GM21381 (cell line): ENCODE results near the gene DUSP16.
A peak's percentile ranks its signal among the peaks of the same experiment; 100 is the strongest.

ENCODE experiments used
- ATAC-seq: cut with Tn5 transposase; IDR thresholded peaks from one replicate; pipeline ENCODE4 v1.9.1; 2021; ENCODE audit warnings: mild to moderate bottlenecking, moderate library complexity; ENCODE audit not compliant: unreplicated experiment

DUSP16 gene

DNA sequence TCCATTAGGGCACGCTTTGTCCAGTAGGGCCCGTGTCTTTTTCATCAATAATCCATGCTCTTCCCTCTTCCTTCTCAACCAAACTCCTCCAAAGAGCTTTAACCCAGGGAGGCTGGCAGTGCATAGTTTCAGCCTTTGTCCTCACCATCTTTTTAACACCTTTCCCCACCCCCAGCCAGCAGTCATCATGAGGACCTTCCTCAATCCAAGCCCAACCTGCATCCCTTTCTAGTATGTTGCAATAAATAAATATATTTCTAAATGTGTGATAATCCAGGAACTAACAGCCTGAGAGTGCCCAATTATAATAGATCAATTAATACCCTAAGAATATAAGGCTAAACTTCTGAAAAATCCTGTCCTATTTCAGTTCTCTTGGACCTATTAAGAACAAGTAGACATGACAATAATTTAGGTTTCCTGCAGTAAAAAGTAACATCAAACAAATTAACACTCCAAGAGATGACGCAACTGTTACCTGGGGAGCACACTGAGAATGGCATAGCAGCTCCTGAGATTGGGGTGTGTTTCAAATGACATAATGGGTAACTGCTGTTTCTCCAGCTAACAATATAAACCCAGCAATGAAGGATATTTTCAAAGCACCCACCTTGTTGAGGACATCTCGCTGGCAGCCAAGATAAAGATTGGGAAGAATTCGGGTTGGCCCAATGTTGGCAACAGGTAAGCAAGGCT, 62.6 kb downstream of the DUSP16 start:
- ATAC-seq = no peak

- ATAC-seq = no peak
Measured at GRCh38 chr12:12498210-12498609, 64.5 kb downstream of the DUSP16 start.

DNA sequence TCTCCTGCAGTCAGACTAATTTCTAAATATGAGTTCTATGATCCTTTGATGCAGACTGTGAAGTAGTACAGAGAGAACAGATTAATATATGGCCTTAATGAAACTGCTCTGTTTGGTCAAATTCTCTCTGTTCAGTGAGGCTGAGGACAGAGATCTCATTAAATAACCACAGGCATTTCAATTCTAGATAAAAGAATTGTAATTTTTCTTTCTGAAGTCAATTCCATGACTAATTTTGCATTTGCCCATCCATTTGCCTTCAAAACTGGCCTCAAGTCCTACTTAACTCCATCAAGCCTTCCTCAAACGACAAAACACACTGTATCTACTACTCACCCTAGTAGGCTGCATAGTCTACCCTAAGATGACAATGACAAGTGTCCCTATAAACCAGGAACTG, 67.1 kb downstream of the DUSP16 start:
- ATAC-seq = no peak

DNA sequence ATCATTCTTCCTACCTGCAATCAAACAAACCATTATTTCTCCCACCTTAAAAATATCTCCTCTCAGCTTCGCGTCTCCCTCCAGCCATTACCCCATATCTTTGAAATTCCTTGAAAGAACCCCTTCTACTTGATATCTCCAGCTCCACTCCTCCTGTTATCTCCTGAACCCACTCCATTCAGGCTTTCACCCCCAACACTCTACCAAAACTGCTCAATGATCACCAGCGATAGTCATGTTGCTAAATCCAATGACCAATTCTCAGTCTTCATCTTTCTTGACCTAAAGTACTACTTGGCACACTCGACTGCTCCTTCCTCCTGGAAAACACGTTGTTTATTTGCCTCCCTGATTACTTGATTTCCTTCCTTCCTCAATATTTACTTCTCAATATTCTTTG, 70.1 kb downstream of the DUSP16 start:
- no peak for ATAC-seq

DNA sequence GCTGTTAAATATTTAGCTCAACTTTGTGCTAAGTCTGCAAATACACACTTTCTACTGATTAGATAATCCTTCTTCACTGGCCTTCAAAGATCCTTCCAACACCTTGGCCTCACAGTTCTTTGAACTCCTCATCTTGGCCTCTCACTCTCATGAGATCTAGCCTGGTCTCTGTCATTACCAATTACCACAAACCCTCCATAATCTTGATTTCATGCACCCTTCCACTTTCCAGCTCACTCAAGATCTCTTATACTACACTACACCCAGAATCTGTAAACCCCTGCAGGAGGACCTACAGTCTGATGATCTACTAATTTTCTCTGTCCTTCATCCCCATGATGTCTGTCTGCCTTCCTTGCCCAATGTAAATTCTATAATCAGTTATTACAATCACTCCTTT, 71.1 kb downstream of the DUSP16 start:
- ATAC-seq = no peak

DNA sequence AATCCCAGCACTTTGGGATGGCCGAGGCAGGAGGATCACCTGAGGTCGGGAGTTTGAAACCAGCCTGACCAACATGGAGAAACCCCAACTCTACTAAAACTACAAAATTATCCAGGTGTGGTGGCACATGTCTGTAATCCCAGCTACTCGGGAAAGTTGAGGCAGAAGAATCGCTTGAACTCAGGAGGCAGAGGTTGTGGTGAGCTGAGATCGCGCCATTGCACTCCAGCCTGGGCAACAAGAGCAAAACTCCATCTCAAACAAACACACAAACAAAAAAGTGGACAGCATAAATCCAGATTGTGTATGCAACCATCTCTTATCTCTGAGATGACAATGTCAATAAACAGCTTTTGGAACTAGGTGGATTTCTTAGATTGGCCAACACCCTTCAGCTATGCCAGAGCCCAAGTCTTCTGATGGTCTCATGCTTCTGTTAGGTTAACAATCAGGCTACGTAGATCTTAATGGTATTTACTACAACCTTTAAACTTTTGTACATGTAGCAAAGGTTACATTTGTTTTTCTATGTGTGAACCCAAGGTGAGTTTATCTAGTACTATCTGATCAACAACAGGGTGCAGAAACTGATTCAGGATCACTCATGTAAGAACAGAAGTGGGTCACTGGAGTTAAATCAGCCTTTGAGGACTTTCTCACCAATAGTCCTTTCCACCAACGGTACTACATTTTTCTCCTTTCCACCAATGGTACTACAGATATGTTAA, 73.7 kb downstream of the DUSP16 start:
- no peak for ATAC-seq

- no peak for ATAC-seq
Measured at GRCh38 chr12:12488296-12488695, 74.4 kb downstream of the DUSP16 start.

DNA sequence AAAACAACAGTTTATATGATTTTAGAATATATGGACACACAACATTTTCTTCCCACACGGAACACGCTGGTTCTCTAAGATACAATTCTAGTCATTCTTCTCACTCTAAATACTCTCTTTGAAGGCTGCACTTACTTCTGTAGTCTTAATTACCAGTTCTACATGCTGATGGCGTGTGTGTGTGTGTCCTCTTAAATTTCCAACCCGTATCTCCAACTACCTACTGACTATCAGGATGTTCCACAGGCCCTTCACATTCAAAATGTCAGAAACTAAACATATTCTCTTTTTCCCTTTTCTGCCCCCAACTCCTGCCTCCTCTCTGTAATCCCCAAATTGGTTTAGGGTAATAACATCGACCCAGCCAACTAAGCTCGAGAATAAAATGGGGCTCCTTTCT, 75.2 kb downstream of the DUSP16 start:
- ATAC-seq = no peak

DNA sequence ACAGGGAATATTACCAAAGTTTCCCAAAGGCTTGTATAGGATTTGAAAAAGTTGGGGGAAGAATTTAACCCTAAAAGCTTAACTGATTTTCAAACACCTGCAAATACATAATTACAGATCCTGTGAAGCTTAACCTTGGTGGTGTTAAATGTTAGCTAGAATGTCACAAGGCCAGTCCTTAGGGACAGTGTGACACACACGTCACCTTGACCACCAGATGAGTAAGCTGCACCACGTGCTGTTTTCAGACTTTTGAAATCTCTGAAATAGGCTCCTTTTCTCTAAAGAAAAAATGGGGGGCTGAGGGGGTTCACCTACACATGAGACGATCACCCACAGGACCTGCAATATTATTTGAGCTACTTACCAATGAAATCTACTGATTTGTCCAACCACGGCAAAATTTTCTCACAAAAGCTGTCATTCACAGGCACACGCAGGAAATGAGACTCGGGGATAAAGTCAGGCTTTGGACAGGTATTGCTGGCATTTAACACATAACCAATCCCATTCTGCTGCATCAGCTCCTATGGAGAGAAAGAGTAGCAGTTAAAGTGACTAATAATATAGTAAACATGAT, 75.9 kb downstream of the DUSP16 start:
- peak; percentile 76 for ATAC-seq

- no peak for ATAC-seq
Measured at GRCh38 chr12:12483438-12483837, 79.2 kb downstream of the DUSP16 start.

GRCh38 chr12:12482959-12483358, 79.7 kb downstream of the DUSP16 start:
- peak; percentile 42 for ATAC-seq

DNA sequence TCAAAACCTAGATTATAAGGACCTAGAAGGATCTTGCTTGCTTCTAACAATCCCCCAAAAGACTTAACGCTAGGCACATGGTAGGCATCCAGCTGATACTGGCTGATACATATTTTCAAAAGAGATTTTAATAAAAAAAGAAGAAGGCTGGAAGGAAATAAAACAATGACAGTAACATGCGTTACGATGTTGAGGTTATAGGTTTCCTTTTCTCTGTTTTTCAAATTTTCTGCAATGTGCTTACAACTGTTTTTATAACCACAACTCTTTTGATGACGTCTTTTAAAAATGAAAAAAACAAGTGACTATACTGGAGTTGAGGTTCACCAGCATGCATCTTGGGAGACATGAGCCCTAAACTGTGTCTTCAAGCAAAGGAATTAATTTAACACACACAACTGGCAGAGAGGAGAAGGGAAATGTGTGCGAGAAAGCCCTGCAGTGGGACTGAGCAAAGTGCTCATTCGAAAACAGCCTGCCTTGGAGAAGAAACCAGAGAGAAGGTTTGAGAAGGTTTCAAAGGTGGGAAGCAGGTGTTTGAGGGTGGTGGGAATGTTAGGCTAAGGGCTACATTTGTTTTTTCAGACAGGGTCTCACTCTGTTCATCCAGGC, 80.4 kb downstream of the DUSP16 start:
- no peak for ATAC-seq

- ATAC-seq = no peak
Measured at GRCh38 chr12:12481631-12482030, 81.0 kb downstream of the DUSP16 start.

GRCh38 chr12:12480074-12480473, 82.6 kb downstream of the DUSP16 start:
- no peak for ATAC-seq

- ATAC-seq = no peak
Measured at GRCh38 chr12:12477532-12477890, 85.2 kb downstream of the DUSP16 start.

- ATAC-seq = no peak
Measured at GRCh38 chr12:12476857-12477531, 85.7 kb downstream of the DUSP16 start.

DNA sequence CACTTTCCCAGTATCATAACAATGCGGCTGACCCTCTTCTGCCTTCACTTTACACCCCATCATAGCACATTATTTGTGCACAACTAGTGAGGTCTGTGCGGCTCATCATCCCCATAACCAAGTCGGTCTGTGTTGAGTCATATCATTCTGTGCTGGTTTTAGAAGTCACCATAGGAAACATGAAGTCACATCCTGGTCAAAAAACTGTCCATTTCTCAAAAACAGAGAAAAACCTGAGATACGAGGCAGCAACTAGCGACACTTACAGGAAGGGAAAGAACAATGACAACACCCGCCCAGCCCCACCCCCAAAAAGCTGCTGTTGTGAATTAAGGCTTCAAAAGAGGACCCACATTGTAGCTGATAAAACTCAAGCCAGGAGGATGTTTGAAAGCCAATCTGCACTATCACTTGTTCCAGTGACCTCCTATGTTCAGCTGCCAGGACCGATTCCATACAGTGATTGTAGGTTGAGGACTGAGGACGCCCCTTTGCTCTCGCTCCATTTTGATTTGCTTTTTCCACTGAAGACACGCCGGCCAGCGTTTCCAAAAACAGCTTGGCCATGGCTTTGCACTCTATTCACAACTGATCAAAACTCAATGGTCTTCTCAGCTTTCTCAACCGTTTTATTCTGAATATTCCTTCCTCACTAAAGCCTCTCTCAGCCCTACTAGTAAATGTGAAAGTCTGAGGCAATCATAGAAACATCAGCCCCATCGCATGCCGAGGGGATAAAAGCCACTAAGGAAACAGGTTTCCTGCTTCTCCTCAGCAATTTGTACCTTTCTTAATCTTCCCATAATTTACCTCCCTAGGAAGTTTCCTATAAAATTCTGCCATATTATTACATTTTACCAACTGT, 87.5 kb downstream of the DUSP16 start:
- ATAC-seq = peak; percentile 90

DNA sequence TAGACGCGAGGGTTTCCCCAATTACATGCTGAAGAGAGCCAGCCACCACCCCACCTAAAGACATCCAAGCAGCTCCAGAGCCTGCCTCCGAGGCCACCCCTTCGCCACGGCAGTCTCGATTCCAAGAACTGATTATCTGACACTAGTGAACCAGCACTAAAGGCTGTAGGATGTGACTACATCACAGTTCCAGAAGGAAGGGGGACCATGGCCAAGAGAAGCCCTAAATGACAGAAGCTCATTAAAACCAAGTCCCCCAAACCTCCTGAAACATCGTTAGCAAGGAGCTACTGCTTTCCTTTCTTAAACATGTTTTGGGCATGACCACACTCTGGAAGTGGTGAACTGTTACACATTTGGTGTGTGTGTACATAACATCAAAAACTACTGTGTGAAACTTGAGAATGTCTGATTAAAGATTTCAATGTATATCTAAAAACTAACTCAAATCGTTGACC, 88.2 kb downstream of the DUSP16 start:
- ATAC-seq = peak; percentile 25

- no peak for ATAC-seq
Measured at GRCh38 chr12:12473223-12473622, 89.4 kb downstream of the DUSP16 start.
